CMK (cell line): Measurements from ENCODE around the gene ARHGAP8.

Experiments used
- DNase-seq: peaks from one replicate; pipeline ENCODE4 v3.0.0-alpha.2; 2010; ENCODE audit warnings: low read depth

ARHGAP8 gene

DNA sequence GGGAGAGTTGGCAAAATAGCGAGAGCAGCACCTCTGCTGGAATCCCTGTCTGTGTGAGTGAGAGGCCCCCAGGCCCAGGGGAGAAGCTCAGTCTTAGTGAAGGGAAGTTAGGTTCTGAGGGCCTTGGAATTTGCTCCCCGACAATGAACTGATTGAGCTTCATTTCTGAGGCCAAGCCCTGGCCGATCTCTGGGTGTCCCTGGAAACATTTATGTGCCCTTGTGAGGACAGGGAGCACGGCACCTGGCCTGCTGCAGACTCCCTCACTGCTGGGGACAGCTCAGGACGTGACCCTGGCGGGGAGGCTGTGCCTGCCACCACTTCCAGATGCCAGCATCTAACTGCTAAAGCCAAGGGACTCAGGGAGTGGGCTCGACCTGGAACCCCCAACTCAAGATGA lies 52.0 kb downstream of the ARHGAP8 start:
- no peak for DNase-seq

DNA sequence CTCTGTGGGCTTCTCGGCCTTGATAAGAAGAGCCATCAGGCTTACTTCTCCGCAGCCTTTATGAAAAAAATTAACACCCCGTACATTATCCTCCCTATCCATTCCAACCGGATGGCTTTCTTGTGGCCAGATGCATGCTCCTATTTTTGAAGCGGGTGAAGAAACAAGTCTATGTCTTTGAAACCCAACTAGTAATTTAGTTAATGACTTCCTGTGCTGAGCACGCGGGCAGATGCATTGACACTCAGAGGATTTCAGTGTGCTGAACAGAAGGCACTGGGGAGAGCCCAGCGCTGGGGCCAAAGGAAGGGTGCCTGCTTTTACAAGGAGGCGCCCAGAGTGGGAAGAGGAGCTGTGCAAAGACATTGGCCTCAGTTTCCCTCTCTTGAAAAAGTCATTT lies 53.3 kb downstream of the ARHGAP8 start:
- no peak for DNase-seq

DNA sequence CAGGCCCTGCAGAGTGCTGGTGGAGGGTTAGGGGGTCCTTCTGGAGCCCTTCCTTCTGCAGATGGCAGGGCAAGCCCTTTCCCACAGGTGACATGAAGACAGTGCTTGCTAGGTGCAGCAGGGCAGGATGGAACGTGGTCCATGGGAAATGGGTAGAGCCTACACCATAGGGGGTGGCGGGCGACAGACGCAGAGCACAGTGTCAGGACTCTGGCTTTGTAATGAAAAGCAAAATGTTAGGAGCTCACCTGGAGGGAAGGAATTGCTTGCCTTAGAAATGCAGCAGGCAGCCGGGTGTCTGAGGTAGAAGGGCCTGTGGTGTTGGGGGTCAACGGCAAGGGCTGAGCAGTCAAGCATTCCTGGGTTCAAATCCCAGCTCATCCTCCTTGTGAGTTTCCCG lies 54.9 kb downstream of the ARHGAP8 start:
- DNase-seq, result no peak

DNA sequence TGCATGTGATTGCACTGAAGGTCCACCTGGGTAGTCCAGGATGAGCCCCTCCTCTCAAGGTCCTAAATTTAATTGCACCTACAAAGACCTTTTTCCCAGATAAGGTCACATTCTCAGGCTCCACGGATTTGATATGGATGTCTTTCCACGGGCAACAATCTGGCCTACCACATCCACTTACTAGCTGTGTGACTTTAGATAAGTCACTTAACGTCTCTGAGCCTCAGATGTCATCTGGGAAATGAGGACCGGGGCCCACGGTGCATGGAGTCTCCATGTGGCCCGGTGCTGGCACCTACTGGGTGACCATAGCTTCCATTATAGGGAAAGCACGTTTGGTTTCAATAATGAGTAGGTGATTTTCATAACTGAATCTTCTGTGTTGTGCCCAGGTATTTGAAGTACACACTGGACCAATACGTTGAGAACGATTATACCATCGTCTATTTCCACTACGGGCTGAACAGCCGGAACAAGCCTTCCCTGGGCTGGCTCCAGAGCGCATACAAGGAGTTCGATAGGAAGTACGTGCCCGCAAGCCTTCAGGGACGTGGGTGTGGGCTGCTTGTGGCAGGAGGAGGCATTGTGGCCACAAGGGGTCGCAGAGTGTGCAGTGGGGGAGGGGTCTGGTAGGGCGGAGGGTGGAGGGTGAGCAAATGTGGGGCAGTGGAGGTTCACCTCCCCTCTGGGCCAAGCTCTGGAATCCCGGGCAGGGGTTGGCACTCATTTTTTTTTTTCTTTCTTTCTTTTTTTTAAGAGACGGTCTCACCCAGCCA lies 55.7 kb downstream of the ARHGAP8 start:
- peak; percentile 53 for DNase-seq

DNA sequence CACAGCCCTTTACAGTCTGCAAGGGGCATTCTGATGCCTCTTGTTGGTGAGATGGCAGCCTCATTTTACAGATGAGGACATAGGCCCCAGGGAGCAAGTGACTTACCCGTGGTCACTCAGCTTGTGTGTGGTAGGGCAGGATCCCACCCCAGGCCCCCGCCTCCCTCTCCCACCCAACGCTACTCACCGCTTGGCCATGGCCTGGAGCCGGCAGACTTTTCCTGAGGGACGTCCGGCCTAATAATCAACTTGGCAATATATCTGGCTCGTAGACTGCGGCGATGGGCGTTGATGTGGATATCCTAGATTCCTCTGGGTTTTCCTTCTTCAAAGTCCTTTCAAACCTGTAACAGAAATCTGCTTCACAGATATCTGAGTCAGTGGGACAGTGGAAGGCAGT lies 57.1 kb downstream of the ARHGAP8 start:
- DNase-seq, result no peak

DNA sequence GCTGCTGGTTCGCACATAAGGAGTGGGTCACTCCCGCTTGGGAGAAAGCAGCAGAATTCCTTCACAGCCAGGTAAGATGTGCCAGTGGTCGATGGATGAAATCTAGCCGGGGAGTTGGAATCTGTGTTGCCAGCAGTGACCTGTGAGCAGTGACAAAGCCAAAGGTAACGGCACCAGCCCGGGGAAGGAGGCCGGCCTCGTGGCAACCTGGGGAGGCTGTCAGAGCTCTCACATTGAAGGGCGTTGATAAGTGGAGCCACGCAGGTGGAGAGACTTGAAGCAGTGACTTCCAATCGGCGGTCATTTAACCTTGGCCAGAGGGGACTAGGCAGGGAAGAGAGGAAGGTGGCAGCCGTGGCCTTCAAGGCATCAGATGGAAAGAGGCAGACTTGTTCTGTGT lies 58.8 kb downstream of the ARHGAP8 start:
- DNase-seq, result no peak

DNA sequence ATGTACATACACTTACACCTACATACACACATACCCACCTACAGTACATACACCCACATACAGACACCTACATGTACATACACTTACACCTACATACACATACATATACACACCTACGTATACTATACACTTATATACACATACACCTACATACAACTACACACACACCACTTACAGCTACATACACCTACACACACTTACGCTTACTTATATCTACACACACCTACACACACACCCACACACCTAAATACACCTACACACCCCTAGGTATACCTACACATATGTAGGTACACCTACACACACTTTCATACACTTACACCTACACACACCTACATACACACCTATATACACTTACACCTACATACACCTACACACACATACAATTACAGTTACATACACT lies 61.0 kb downstream of the ARHGAP8 start:
- no peak for DNase-seq

DNA sequence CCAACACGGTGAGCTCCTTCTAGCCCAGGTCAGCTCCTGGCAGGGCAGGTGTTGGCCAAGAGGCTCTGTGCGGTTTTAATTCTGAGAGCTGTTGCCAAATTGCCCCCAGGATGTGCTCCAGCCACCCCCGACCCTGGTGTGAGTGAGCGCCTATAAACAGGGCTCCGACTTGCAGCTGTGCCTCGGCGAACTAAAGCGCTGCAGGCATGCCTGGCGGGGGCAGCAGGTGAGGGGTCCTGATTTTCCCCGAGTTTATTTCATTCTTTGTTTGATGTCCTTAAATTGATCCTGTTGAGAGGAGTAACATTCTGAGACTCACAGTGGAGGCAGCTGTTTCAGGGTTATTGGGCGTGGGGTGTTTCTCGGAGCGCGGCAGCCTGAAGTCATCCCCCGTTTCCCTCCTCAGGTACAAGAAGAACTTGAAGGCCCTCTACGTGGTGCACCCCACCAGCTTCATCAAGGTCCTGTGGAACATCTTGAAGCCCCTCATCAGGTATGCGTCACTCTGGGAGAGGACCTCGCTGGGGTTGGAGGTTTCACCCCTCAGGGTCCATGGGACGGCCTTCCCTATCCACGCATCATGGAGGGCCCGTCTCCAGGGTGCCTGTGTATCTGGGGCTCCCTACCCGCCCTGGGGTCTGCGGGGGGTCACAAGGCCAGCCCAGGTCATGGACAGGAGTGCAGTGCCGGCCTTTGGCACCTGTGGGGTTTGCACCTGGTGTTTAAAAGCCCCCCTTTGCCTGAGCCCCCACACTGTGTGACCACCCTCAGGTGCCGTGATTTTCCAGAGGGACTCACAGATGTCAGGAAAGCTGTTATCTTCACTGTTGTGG lies 62.1 kb downstream of the ARHGAP8 start:
- DNase-seq, result no peak

DNA sequence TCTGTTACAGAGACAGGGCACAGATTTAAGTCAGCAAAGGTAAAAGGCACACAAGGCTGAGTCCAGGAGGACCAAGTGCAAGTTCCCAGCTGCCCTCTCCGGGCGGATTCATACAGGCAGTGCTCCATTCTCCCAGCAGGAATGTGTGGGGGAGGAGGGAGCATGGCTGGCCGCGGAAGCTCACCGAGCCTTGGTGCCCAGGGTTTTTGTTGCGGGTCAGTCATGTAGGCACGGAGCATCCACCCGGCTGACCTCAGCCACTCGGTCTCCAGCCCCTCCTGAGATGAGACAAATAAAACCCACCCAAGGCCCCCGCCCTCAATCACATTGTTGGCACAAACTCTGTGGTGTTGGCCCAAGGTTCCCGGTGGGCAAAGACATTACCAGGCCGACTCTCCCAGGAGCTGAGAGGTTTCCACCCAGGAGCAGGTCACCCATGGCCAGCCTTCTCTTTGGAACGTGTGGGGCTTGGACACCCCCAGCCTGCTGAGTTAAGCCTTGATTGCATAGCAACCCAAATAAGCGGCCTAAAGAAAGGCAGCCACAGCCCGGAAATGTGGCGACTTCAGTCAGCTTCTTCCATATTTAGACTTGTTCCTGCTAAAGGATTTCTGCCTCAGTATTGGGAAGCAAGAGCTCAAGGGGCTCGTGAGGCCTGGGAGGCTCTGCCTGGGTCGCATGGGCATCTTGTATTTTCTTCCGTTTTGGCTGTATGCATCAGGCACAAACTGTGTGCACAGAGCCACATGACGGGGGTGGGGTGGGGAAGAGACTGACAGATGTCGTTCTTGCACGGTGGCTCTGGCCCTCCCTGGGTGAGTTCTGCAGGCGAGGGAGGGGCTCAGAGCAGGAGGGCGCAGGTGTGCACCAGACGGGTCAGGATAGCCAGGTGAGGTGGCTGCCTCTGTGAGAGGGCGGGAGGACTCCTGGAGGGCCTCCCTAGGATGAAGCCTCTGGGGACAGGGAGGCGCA lies 63.0 kb downstream of the ARHGAP8 start:
- DNase-seq, result no peak

DNA sequence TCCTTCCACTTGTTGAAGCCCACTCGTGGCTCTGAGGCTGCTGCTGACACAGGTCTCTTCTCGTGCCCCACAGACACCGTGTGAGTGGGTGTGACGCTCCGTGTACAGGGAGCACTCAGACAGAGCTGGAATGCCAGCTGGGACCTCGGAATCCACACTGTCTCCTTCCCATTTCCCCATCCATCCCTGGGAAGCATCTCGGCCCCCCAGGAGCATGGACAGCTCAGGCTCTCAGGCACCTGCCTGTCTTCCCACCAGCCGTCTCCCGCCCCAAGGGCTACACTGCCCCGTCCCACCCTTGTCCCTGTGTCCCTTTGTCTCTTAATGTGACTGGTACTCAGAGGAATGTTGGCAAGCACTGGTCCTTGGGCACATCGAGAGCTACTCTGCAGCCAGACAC lies 63.8 kb downstream of the ARHGAP8 start:
- DNase-seq, result no peak

DNA sequence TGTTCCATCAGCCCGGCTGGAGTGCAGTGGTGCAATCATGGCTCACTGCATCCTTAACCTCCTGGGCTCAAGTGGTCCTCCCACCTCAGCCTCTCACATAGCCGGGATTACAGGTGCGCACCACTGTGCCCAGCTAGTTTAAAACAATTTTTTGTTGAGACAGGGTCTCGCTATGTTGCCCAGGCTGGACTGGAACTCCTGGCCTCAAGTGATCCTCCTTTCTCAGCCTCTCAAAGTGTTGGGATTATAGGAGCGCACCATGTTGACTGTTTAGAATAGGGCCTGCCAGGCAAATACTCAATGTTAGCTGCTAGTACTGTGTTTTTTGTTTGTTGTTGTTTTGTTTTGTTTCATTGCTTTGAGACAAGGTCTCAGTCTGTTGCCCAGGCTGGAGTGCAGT lies 66.4 kb downstream of the ARHGAP8 start:
- no peak for DNase-seq

DNA sequence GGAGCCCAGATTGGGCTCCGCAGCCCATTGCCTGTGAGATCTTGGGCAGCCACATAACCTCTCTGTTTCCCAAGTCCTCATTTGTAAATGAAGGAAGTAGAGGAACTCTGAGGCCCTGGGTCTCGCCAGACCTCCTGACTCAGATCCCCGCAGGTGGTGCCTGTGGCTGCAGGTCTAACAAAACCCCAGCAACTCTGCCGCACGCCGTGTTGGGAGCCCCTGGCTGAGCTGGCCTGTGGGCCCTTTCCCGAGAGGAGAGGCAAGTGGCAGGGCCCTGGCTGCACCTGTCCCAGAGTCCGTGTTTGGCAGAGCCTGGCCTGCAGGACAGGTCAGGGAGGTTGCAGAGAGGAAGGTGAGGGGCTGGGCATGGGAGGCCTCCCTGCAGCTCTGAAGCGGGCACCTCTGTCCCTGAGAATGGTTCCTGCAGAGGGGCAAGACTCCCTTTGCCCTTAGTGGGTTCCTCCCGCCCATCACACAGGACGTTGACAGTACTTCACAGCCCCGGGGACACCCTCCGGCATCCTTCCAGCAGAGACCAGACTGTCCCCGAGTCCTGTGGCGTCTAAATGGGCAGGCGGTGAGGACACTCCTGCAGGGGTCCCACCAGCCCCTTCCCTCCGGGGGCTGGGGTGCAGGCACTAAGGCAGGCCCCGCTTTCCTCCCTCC lies 67.7 kb downstream of the ARHGAP8 start:
- DNase-seq, result no peak

DNA sequence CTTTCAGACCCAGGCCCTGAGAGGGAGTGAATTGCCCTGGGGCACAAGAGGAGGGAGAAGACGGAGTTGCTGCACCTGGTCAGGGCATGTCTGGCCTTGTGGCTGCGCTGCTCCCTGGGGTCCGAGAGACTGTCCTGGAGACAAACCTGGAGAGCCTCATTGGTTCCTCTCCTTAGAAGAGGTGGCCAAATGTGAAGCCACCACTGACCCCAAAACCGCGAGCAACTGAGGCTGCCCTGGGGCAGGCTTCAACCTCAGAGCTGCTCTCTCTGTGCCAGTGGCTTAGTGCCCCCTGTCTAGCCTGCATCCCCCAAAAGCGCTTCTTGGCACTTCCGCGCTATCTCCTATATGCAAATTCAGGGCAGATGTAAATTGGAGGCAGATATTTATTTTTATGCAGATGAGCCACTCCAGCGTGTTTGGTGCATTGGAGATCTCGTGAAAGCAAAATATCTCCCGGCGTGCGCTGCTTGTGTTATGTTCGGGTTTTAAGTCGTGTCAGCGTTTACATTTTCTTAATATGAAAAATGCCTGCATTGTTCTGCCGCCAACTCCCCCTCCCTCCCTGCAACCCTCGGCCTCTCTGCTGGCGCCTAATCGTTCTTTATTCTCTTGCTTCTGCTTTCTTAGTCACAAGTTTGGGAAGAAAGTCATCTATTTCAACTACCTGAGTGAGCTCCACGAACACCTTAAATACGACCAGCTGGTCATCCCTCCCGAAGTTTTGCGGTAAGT lies 69.5 kb downstream of the ARHGAP8 start:
- no peak for DNase-seq

DNA sequence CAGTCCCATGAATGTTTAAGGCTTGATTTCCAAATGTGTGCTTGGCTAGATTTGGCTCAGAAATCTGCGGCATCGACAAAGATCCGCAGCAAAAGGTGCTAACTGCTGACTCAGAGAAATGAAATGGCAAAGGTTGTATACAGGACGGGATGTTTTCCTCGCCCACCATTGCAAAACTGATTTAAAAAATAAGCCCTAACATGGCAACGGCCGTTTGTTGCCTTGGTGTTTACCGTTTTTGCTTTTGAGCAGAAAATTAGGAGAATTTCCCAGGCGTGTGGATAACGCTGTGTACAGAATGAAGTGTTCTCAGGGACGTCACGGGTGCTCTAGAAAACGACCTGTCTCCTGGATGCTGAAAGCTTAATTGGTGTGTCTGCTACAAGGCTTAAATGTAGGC lies 70.2 kb downstream of the ARHGAP8 start:
- no peak for DNase-seq

DNA sequence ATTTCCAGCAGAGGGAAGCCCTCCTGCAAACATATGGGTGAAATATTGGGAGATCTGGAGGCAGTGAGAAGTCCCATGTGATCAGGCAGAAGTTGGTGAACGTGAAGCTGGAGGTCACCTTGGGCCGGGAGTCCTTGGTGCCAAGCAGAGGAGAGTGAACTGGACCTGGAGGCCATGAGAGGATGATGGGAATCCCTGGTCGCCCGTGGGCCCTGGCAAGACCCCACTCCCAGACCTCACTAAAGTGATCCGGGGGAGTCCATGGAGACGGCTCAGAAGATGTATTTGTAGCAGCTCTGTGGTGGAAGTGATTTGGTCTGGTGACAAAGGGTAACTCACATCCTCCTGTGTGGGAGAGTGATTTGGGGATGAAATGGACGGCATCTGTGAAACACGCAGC lies 71.0 kb downstream of the ARHGAP8 start:
- DNase-seq, result no peak

DNA sequence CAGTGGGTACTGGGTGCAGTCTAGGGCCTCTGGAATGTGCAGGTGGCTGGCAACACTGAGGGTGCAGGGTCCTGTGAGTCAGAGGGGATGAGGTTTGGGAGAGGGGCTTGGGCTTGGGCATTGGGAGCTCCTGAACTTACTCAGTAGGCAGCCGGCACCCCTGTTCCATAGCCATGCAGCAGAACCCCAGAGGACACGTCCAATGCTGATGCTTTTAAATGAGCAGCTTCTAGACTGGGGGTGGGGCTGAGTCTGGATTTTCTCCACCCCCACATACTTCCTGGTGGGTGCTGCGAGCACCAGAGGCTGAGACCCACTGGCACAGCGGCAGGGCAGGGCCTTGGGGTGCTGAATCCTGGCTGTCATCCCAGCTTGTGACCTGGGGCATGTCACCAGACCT lies 71.4 kb downstream of the ARHGAP8 start:
- no peak for DNase-seq

DNA sequence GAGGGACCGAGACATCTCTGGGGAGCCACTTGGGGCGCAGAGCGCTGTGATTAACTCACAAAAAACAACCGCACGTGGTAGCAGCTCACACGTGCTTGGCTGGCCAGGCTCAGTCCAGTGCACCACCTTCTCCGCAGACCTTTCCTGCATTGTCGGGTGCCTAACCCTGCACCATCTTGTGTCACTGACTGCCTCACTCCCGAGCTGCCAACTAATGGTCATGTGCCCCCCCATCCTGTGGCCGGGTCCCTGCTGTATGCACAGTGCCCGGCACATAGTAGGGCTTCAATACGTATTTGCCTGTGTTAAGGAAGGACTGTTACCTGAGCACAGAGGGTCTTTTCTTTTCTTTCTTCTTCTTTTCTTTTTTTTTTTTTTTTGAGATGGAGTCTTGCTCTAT lies 71.9 kb downstream of the ARHGAP8 start:
- no peak for DNase-seq

DNA sequence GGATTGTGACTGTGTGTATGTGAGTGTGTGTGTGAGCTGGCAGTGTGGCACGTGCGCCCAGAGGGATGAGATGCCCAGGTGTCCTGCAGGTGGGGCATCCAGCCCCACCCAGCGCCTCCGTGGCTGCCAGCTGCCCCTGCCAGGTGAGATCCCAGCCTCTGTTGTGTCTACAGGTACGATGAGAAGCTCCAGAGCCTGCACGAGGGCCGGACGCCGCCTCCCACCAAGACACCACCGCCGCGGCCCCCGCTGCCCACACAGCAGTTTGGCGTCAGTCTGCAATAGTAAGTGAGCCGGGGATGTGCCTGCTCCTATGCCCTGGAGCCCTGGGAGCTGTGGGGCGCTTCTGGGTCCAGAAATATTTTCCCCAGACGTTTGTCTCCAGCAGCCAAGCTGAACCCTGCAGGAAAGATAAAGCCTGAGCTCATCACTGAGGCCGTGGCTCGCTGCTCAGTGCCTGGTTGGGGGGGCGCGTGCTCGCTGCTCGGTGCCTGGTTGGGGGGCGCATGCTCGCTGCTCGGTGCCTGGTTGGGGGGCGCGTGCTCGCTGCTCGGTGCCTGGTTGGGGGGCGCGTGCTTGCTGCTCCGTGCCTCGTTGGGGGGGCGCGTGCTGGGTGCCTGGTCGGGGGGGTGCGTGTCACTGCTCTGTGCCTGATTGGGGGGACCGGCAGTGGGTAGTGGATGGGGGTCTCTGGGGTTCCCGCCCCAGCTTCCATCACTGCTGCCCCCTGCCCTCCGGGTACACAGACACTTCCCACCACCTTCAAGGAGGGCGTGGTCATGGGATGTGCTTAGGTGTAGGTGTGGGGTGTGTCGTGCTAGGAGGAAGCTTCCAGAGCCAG lies 73.2 kb downstream of the ARHGAP8 start:
- no peak for DNase-seq

DNA sequence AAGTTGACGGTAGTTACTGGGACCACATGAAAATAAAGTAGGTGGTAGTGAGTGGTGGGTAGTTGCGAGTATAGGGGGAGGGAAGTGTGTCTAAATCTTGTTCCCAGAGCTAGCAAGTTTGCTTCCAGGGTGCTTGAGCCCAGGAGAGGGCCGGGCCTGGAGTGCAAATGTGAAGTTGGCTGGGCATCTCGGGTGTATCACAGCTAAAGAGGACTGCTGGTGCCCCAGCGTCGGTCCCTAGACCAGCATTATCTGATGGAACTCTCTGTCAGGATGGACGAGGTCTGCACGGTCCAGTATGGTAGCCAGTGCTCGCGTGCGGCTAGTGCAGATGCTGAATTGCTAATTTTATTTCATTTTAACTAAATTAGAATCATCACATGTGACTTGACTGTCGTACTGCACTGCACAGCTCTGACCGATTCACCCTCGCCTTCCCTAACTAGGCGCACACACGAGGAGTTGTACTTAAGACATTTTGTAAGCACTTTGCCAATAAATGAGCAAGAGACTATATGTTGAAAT lies 75.4 kb downstream of the ARHGAP8 start:
- no peak for DNase-seq

DNA sequence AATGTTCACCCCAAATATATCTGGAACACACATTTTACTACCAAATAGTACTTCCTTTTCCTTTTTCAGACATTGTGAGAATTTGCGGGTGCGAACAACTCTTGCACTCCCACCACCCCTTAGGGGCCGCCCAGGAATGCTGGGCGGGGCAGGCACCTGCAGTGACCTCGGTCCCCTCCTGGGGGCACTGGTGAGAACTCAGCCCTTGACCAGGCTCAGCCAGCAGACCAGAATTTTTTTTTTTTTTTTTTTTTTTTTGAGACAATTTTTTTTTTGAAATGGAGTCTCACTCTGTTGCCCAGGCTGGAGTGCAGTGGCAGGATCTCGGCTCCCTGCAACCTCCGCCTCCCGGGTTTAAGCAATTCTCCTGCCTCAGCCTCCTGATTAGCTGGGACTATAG lies 75.8 kb downstream of the ARHGAP8 start:
- peak; percentile 26 for DNase-seq
